ENCODE results near the gene UBE2I.
"Not testable (repeated sequence)": the region's sequence is repeated elsewhere in the genome, so short reads cannot be mapped to it uniquely, and the experiment has no call there.

Gene UBE2I

DNA sequence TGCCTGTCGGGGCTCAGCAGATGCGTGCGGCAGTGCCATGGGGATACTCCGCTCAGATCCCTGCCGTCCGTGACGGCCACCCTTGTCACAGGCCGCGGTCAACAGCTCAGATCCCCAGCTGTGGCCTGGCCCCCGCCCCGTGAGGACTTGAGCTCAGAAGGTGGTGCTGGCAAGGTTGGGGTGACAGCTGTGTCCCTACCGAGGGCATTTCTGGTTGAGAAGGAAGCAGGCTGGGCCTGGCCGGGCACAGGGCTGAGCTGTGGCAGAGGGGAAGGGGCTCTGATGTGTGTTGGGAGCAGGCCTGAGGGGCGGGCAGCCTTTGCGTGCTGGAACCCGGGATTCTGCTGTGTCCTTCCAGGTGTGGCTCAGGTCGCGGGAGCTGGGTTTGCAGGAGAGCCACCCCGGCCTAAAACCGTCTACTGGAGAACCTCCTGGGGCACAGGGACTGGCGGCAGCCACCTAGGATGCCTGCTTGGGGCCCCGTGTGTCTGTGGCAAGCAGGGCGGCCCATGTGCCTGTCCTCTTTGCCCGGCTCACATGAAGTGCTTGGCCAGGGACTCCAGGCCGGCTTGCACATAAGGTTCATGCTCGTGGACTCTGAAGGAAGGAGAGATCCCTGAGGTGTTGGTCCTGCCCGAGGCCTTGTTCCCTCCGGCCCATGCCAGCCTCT is 5.1 kb downstream of the UBE2I start:
- no peak for DNase-seq

- no peak for DNase-seq
Measured at GRCh38 chr16:1315081-1316032, 5.9 kb downstream of the UBE2I start.

DNA sequence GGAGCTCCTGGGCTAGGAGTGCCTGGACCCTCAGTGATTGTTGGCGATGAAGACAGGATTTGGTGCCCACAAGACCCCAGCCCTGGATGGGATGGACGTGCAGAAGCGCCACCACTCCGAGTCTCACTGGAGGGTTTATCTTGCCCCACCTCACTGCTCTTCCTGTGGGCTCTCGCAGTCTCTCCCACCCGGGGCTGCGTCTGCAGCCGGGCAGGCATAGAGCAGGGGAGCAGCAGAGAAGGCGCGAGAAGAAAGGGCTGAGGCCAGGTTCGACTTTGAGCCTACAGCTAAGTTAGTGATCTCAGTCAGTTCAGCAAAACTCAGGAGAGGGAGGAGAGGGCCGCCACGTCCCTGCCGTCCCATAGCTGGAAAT is 6.6 kb downstream of the UBE2I start:
- no peak for DNase-seq

DNA sequence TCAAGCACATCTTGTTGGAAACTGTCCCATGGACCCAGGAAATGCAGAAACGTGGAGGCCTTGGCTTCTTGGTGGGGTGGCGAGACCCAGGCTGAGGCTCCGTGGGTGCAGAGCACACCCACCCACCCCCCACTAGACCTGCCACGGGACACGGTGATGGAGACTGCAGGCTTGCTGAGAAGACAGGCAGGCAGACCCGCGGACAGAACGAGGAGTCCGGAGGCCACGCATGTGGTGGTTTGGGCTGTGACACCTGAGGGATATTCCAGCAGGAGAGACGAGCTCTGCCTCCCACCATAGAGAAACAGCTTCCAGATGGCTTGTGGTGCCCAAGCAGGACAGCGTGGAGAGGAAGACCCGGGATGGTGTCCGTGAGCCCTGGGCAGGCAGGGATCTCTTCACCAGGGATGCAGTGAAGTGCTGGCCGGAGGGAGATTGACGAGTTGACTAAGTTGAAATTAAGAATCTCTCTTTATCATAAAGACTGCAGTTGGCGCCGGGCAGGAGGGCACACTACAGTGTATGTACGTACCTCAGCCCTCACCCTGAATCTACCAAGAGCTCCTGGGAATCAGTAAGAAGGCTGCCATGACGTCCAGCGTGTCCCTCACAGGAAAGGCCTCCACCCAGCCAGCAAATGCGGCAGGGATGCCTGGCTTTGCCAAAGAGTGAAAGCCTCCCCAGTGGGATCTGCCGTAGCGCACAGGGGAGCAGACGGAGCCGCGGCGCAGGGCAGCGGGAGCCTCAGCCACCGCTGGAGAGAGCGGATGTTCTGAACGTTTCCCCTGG is 8.2 kb downstream of the UBE2I start:
- DNase-seq: no peak

- no peak for DNase-seq
Measured at GRCh38 chr16:1318268-1318545, 8.8 kb downstream of the UBE2I start.

GRCh38 chr16:1319041-1319440 is 9.6 kb downstream of the UBE2I start:
- no peak for DNase-seq

DNA sequence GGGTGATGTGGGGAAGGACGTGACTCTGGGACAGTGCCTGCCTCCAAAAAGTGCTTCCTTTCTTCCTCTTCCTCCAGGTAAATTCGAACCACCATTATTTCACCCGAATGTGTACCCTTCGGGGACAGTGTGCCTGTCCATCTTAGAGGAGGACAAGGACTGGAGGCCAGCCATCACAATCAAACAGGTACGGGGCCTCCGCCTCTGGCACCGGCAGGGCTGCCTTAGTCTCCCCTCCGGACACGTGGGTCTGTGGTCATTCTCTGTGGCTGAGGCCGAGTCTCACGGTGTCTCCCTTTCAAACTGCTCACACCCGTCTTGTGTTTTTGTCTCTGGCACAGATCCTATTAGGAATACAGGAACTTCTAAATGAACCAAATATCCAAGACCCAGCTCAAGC is 10.7 kb downstream of the UBE2I start:
- DNase-seq: no peak

- no peak for DNase-seq
Measured at GRCh38 chr16:1320658-1321240, 11.3 kb downstream of the UBE2I start.

DNA sequence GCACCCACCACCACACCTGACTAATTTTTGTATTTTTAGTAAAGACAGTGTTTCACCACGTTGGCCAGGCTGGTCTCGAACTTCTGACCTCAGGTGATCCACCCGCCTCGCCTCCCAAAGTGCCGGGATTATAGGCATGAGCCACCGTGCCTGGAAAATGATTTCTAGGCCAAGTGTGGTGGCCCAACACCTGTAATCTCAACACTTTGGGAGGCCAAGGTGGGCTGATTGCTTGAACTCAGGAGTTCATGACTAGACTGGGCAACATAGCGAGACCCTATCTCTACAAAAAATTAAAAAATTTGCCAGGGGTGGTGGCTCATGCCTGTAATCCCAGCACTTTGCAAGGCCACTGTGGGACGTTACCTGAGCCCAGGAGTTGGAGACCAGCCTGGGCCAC is 13.0 kb downstream of the UBE2I start:
- DNase-seq: no peak

DNA sequence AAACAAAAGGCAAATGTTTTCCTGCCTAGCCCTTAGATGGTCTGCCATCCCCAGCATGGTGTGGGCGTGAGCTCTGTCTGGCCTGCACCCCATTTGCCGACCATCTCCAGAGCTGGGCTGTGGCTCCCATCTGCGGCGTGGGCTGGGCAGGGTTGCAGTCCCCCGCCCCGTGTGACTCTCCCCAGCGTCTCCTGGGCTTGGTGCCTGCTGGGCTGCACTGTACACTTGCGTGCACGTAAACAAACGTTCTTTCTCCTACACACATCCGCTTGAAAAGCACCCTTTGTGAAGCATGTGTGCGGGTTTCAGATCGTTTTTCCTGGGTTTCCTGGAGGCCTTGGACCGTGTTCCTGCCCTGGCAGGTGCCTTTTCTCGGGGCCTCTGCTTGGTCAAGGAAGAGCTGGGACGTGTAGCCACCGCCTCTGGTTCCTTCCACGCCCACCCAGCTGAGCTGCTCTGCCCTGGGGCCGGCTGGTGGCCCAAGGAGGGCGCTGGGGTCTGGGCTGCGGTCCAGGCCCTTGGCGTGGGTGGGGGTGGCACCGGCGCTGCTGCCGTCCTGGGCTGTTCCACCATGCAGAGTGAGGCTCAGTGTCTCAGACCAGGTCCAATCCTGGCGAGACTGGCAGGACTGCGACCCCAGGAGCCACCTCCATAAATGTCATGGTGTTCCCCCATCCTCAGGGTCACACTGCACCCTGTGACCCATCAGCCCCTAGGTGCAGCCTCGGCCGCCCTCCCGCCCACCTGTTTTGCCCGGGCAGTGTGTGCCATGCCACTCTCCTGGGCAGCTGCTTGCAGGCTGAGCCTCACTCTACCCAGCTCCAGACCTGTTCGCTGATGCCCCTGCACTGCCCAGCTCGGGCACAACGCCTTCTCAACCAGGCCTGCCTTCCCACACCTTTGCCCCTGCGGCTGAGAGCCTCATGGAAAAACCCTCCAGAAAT is 14.1 kb downstream of the UBE2I start:
- DNase-seq: no peak

GRCh38 chr16:1324286-1324826 is 14.9 kb downstream of the UBE2I start:
- no peak for DNase-seq

GRCh38 chr16:1325261-1325660 is 15.8 kb downstream of the UBE2I start:
- no peak for DNase-seq

DNA sequence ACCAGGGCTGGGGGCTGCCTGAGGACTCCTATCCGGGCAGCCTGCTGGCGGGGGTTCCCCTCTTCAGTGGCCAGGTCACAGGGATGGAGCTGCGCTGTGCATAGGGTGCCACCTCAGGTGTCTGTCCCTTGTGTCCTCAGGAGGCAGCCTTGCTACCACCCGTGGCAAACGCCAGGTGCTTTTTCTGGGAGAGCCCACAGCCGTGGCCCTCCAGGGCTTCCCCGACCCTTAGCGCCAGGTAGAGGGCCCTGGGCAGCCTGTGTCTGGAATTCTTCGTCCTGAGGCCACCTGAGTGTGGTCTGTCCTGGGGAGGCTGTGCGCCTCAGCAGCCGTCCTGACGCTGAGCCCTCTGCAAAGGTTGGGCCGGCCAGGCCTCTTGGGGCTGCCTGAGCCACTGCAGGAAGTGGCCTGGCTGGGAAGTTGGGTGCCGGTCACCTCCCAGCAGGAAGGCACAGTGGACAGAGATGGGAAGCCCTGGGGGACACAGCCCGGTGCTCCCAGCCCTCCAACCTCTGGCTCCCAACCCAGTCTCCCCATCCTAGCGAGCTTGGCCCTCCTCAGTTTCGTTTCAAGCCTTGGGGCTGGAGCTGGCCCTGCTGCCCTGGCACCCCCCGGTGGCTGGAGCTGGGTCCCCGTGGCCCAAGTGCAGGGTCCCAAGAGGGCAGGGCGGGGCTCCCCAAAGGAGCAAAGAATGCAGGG is 16.4 kb downstream of the UBE2I start:
- no peak for DNase-seq

- no peak for DNase-seq
Measured at GRCh38 chr16:1326391-1326790, 17.0 kb downstream of the UBE2I start.

- DNase-seq: no peak
Measured at GRCh38 chr16:1326946-1327618, 17.6 kb downstream of the UBE2I start.

DNA sequence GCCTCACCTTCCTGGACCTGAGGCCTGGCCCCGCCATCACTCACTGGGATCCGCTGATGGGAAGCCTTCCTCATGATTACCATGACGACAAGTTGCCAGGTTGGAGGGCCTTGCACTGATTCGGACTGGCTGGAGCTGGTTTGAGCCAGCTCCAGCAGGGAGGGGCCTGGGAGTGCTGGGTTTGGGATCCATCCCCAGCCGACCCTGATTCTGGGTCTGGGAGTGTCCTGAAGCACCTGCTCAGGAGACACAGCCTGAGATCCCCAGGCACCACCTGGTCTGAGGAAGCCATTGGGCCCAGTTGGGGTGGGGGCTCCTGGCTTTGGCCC is 18.1 kb downstream of the UBE2I start:
- no peak for DNase-seq

GRCh38 chr16:1328136-1328535 is 18.7 kb downstream of the UBE2I start:
- not testable (repeated sequence) for DNase-seq

GRCh38 chr16:1328961-1329360 is 19.5 kb downstream of the UBE2I start:
- DNase-seq: not testable (repeated sequence)

DNA sequence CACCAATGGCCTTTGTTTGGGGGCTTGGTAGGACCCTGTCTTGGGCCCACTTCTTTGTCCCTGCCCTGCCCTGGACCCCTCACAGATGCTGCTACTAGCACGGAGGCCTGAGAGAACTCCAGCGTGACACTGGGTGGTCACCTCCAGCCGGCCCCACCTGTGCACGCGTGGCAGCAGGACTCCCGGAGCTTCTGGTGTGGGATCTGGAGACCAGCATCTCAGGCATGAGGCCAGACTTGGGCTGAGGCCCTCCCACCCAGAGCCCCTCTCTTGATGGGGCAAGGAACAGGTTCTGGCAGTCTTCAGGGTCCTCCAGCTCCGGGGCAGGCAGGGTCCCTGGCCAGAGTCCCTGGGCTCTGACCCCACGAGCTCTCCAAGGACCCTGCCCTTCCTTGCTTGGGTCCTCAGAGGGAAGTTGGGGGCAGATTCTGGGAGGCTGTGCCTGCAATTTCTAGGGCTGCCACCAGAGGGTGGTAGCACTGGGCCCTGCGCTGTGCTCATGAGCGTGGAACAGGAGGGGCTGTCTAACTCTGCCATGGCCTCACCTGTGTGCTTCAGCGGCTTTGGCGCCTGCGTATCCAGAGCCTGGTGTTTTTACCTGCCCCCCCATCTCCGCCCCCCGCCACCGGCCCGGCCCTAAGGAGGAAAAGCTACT is 21.0 kb downstream of the UBE2I start:
- no peak for DNase-seq

Measured in fibroblast of skin of right biceps (primary cell).